Activated CD8-positive, alpha-beta T cell treated with anti-CD3 and anti-CD28 coated beads for 36 hours (primary cell): ENCODE data around the gene IFNLR1. TPM values are rescaled to one million over a fixed set of nuclear protein-coding genes. Genes with fewer than 3 reads are reported as not detected.
A peak's percentile ranks its signal among the peaks of the same experiment; 100 is the strongest.

Experiments used
- ATAC-seq: fragments of 200-7000 bp; cut with Tn5 transposase; one replicate; pipeline ENCODE4 v1.10.0; 2021; ENCODE audit warnings: mild to moderate bottlenecking, moderate library complexity
- CTCF ChIA-PET: fragments of 350-600 bp; sonication (Branson Sonifier 250); formaldehyde crosslinking; loops from one replicate; lab custom pipeline; 2021; ENCODE audit warnings: antibody characterized with exemption; lab: Charles Lee
- POLR2A ChIA-PET: fragments of 350-600 bp; sonication (Branson Sonifier 250); formaldehyde crosslinking; loops from one replicate; lab custom pipeline; 2021; ENCODE audit warnings: antibody characterized with exemption; lab: Charles Lee
- DNase-seq: peaks from one replicate; pipeline ENCODE4 v3.0.0-alpha.2; 2020
- H3K27ac Mint-ChIP-seq: one replicate; pipeline ENCODE4 v1.8.0; 2021; ENCODE audit warnings: mild to moderate bottlenecking, mixed read lengths
- H3K27me3 Mint-ChIP-seq: one replicate; pipeline ENCODE4 v1.8.0; 2021; ENCODE audit warnings: mixed read lengths
- H3K36me3 Mint-ChIP-seq: one replicate; pipeline ENCODE4 v1.8.0; 2021; ENCODE audit warnings: low read depth, mixed read lengths
- H3K4me1 Mint-ChIP-seq: one replicate; pipeline ENCODE4 v1.8.0; 2021; ENCODE audit warnings: low read depth, mixed read lengths
- H3K4me3 Mint-ChIP-seq: one replicate; pipeline ENCODE4 v1.8.0; 2021; ENCODE audit warnings: mild to moderate bottlenecking, moderate library complexity, mixed read lengths
- H3K9me3 Mint-ChIP-seq: one replicate; pipeline ENCODE4 v1.8.0; 2021; ENCODE audit warnings: mixed read lengths
- CTCF ChIP-seq: fragments of 200-600 bp; IDR thresholded peaks from one replicate; pipeline ENCODE4 v1.8.0; 2022; ENCODE audit warnings: antibody characterized with exemption, mild to moderate bottlenecking
- intact Hi-C: fragments of 100-400 bp; cut with micrococcal nuclease; formaldehyde crosslinking; loops from one replicate; pipeline ENCODE4 v1.10.0; 2022
- total RNA-seq, 2 experiments: library from RNA; stranded (reverse); gene quantifications; one replicate each; pipeline ENCODE4 v1.2.3, GENCODE V29; 2021

Gene IFNLR1
- total RNA-seq, 2 experiments from 2014 or later, result 4.8 to 6.4 TPM

- DNase-seq (no peak), ATAC-seq (no peak)
- Mint-ChIP-seq H3K4me3 (no peak overlapping the region), H3K9me3 (no peaks in the 10 kb centered on the region), H3K36me3 (no peaks in the 10 kb centered on the region), H3K27ac (no peak overlapping the region), H3K4me1 (peaks cover 5% of the 10 kb centered on the region), H3K27me3 (peaks cover 15% of the 10 kb centered on the region)
- intact Hi-C loops, result no loop called here
- CTCF ChIA-PET, result interaction anchor here (0.6 to 2.7 kb wide), 3 partner anchors 10 to 43 kb away, joined by 3 to 19 read pairs (median 3); no protein-coding TSS in a partner anchor
- no peak for TF ChIP-seq CTCF
- POLR2A ChIA-PET, result interaction anchor here (1.0 kb wide), 1 partner anchor 51 kb away, joined by 4 read pairs; no protein-coding TSS in a partner anchor
These were observed 73.5 kb downstream of the IFNLR1 start for GRCh38 chr1:24113641-24114033.

GRCh38 chr1:24111996-24112779 is 74.9 kb downstream of the IFNLR1 start, which contains the start of gene MYOM3:
Gene MYOM3 (minus strand): TSS chr1:24112135. CDS start chr1:24108636, 3,499 bp downstream.
- DNase-seq (peak; percentile 86), ATAC-seq (peak; percentile 99)
- H3K36me3 Mint-ChIP-seq, result no peaks in the 10 kb centered on the region
- intact Hi-C loops, result no loop called here
- no peaks in the 10 kb centered on the region for H3K9me3 Mint-ChIP-seq
- TF ChIP-seq CTCF, result peak; percentile 58
- H3K27me3 Mint-ChIP-seq, result peaks cover 15% of the 10 kb centered on the region
- no peak within 1 kb of the TSS for H3K27ac Mint-ChIP-seq
- no peak within 1 kb of the TSS for H3K4me3 Mint-ChIP-seq
- ChIA-PET CTCF (interaction anchor here (1.0 to 2.7 kb wide), 3 partner anchors 13 to 475 kb away, joined by 3 to 19 read pairs (median 6); no protein-coding TSS in a partner anchor), POLR2A (interaction anchor here (1.0 kb wide), 1 partner anchor 41 kb away, joined by 3 read pairs; no protein-coding TSS in a partner anchor)
- H3K4me1 Mint-ChIP-seq, result peaks cover 5% of the 10 kb centered on the region

- Mint-ChIP-seq H3K4me1 (peaks cover 5% of the 10 kb centered on the region), H3K4me3 (no peak overlapping the region), H3K36me3 (no peaks in the 10 kb centered on the region), H3K27ac (no peak overlapping the region), H3K27me3 (peaks cover 15% of the 10 kb centered on the region), H3K9me3 (no peaks in the 10 kb centered on the region)
- no peak for ATAC-seq
- ChIA-PET POLR2A (interaction anchor here (0.5 to 0.7 kb wide), 2 partner anchors 106 to 143 kb away, joined by 3 read pairs; no protein-coding TSS in a partner anchor), CTCF (interaction anchor here (1.0 to 2.7 kb wide), 4 partner anchors 14 to 476 kb away, joined by 3 to 19 read pairs (median 5); no protein-coding TSS in a partner anchor)
- no peak for TF ChIP-seq CTCF
- intact Hi-C loops, result no loop called here
- no peak for DNase-seq
These were observed 75.7 kb downstream of the IFNLR1 start for GRCh38 chr1:24111262-24111995.

GRCh38 chr1:24110642-24111261 is 76.3 kb downstream of the IFNLR1 start:
- intact Hi-C loops, result no loop called here
- DNase-seq, result no peak
- no peak overlapping the region for H3K4me3 Mint-ChIP-seq
- POLR2A ChIA-PET, result interaction anchor here (0.5 to 0.7 kb wide), 2 partner anchors 106 to 143 kb away, joined by 3 read pairs; no protein-coding TSS in a partner anchor
- no peak overlapping the region for H3K27ac Mint-ChIP-seq
- no peak for ATAC-seq
- no peak for TF ChIP-seq CTCF
- no peaks in the 10 kb centered on the region for H3K36me3 Mint-ChIP-seq
- H3K9me3 Mint-ChIP-seq, result no peaks in the 10 kb centered on the region
- peaks cover 5% of the 10 kb centered on the region for H3K4me1 Mint-ChIP-seq
- peaks cover 14% of the 10 kb centered on the region for H3K27me3 Mint-ChIP-seq
- CTCF ChIA-PET, result interaction anchor here (1.3 kb wide), 1 partner anchor 39 kb away, joined by 4 read pairs; no protein-coding TSS in a partner anchor
